ENCODE measurements around the gene PATJ.

- TF ChIP-seq CTCF (IDR thresholded peaks at IDR 0.05 in 8 of 11, conservative IDR thresholded peaks at IDR 0.05 in 3 of 11) (no peak), POLR2A (IDR thresholded peaks at IDR 0.05) (no peak)
These were observed 238.3 kb downstream of the PATJ start for GRCh38 chr1:61980561-61980960.
